Motor neuron (in vitro differentiated cells): ENCODE results near the gene ACOT7. TPM values are rescaled to one million over a fixed set of nuclear protein-coding genes. Genes with fewer than 3 reads are reported as not detected.
"Not testable (repeated sequence)": the region's sequence is repeated elsewhere in the genome, so short reads cannot be mapped to it uniquely, and the experiment has no call there.

Experiments used
- ATAC-seq, 8 experiments: fragments of 200-7000 bp; cut with Tn5 transposase; replicated peaks in 6 of 8; 2 replicates each; pipeline ENCODE4 v1.8.0; 2021; ENCODE audit warnings: mild to moderate bottlenecking in 8 of 8, moderate library complexity in 8 of 8
- H3K27ac ChIP-seq, 2 donors: fragments of 250-450 bp; sonication (Bioruptor Pico); 2 replicates each; pipeline ENCODE4 v1.9.0; 2021; ENCODE audit warnings: antibody characterized with exemption in 2 of 2, mild to moderate bottlenecking in 2 of 2, moderate library complexity in 1 of 2
- H3K4me1 ChIP-seq, 2 donors: fragments of 250-450 bp; sonication (Bioruptor Pico); replicated peaks in 1 of 2; 2 replicates each; pipeline ENCODE4 v1.6.1; 2021; ENCODE audit warnings: antibody characterized with exemption in 2 of 2, mild to moderate bottlenecking in 2 of 2, moderate library complexity in 1 of 2
- H3K4me3 ChIP-seq, 5 donors: fragments of 250-450 bp; sonication (Bioruptor Pico); 2 replicates each; pipeline ENCODE4 v1.9.0; 2021; ENCODE audit warnings: antibody characterized with exemption in 5 of 5, mild to moderate bottlenecking in 5 of 5, moderate library complexity in 4 of 5
- WGBS, 10 experiments: fragments of 450-650 bp; shearing (Covaris generic); methylation state at CpG; one replicate each; pipeline ENCODE4 v1.0.0; 2022; 5-methylcytosine and 5-hydroxymethylcytosine counted together
- in situ Hi-C, 9 experiments: fragments of 400-800 bp; cut with MboI; loops; one replicate each; pipeline ENCODE4 v1.15.0; 2021; ENCODE audit warnings: low sequenced_read_pairs in 9 of 9, low pct_unique_long_range_greater_than_20kb in 2 of 9; ENCODE audit not compliant: unreplicated experiment in 9 of 9
- total RNA-seq, 8 experiments: library from RNA; unstranded; fragments of 300-600 nt; gene quantifications; 2 replicates each; pipeline versions ENCODE4 v1.2.3 to v1.2.4, GENCODE V29; 2022

Gene ACOT7
- total RNA-seq, 8 experiments from 2014 or later = 6.9 to 127 (median 80.5) TPM

GRCh38 chr1:6239213-6239752 is 154.3 kb downstream of the ACOT7 start:
- Histone ChIP-seq H3K4me3 (no peak overlapping the region), H3K27ac (peak overlapping the region; percentile 45 to 46), H3K4me1 (peaks cover 58 to 59% of the 10 kb centered on the region in 2 donors)
- ATAC-seq = no peak
- in situ Hi-C loops = loop anchor here in 4 of 9 experiments (25.0 kb wide), 4 partner anchors 98 to 248 kb away; partner anchors contain the start of gene PLEKHG5 (in 1 of the 4)
- WGBS, 10 experiments = 7 to 82% (median 13%) methylated on average over 2 to 7 of the region's 7 CpGs; no CpG with 5 or more reads in 1 of the 10 experiments

DNA sequence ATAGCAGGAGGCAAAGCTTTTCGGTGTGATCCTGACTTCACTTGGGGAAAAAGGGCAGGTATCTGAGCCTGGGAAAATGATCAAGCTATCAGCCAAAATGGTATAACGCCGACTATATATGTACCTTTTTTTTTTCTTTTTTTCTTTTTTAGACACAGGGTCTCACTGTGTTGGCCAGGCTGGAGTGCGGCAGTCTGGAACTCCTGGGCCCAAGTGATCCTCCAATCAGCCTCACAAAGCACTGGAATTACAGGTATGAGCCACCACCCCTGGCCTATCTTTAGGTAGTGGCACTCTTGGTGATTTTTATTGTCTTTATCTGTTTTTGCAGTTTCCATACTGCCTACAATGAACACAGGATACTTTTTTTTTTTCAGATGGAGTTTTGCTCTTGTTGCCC is 156.5 kb downstream of the ACOT7 start:
- no peak overlapping the region for H3K27ac ChIP-seq
- in situ Hi-C loops = loop anchor here in 4 of 9 experiments (25.0 kb wide), 4 partner anchors 100 to 250 kb away; partner anchors contain the start of gene PLEKHG5 (in 1 of the 4)
- H3K4me1 ChIP-seq = peaks cover 45% of the 10 kb centered on the region in 2 donors
- H3K4me3 ChIP-seq = no peak overlapping the region
- ATAC-seq = no peak
- WGBS, 10 experiments = 83 to 100% (median 96%) methylated on average over 2 to 4 of the region's 4 CpGs; no CpG with 5 or more reads in 1 of the 10 experiments

DNA sequence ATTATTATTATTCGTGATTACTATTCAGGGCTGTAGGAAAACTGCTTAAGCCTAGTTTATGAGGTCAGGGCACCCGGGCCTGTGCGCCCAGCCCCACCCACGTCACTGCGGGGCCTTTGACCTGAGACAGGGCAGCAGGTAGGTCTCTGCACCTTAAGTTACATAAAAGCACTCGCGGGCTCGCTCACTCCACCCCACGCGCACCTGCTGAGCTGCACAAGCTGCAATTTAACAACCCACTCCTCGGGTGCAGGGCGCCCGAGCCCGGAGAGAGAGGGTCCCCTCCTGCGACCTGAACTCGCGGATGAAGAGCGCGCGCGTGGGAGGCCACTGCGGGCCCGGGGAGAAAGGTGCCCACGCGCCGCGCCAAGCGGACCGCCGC is 158.3 kb downstream of the ACOT7 start:
- Histone ChIP-seq H3K4me1 (peaks cover 27% of the 10 kb centered on the region in 2 donors), H3K4me3 (peak overlapping the region; percentile 71 to 94 (median 81)), H3K27ac (peak overlapping the region; percentile 73 to 85)
- WGBS, 10 experiments = 0 to 2% (median 1%) methylated on average over 1 to 15 of the region's 30 CpGs; no CpG with 5 or more reads in 4 of the 10 experiments
- peak in 3 of 8 experiments; percentile 5 to 7 (median 5) for ATAC-seq
- in situ Hi-C loops = loop anchor here in 4 of 9 experiments (25.0 kb wide), 4 partner anchors 102 to 252 kb away; partner anchors contain the start of gene PLEKHG5 (in 1 of the 4)

- Histone ChIP-seq H3K27ac (no peak overlapping the region), H3K4me3 (peak overlapping the region; percentile 71 to 94 (median 81)), H3K4me1 (peaks cover 21% of the 10 kb centered on the region in 2 donors)
- WGBS, 10 experiments = 10 to 51% (median 16%) methylated on average over 2 to 19 of the region's 20 CpGs; no CpG with 5 or more reads in 2 of the 10 experiments
- in situ Hi-C loops = loop anchor here in 4 of 9 experiments (25.0 kb wide), 4 partner anchors 103 to 253 kb away; partner anchors contain the start of gene PLEKHG5 (in 1 of the 4)
- ATAC-seq = peak in 3 of 8 experiments; percentile 1 to 42 (median 14)
These were observed 158.9 kb downstream of the ACOT7 start for GRCh38 chr1:6234502-6235295.

DNA sequence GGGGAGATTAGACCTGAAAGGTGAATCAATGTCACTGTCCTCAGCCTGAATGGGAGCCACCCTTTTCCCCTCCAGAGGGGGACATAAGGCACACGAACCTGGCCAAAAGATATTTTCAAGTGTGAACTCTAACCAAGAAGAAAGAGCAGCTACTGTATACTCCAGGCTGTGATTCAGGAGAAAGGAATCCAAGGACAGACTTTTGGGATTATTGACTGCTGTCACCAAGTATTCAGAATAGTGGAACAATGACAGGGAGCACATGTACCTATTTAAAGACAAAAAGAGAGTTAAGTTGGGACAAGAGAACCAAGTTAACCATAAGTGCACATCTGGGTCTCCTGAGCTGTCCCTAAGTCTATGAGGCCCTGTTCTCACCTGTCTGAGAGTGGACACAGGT is 160.2 kb downstream of the ACOT7 start:
- H3K27ac ChIP-seq = no peak overlapping the region
- peaks cover 9 to 10% of the 10 kb centered on the region in 2 donors for H3K4me1 ChIP-seq
- 0 to 88% (median 63%) methylated on average over 1 of the region's 1 CpG; no CpG with 5 or more reads in 3 of the 10 experiments for WGBS, 10 experiments
- in situ Hi-C loops = loop anchor here in 4 of 9 experiments (25.0 kb wide), 4 partner anchors 104 to 254 kb away; partner anchors contain the start of gene PLEKHG5 (in 1 of the 4)
- H3K4me3 ChIP-seq = no peak overlapping the region
- no peak for ATAC-seq

GRCh38 chr1:6225651-6226050 is 167.9 kb downstream of the ACOT7 start:
- Histone ChIP-seq H3K4me1 (no peaks in the 10 kb centered on the region), H3K4me3 (no peak overlapping the region), H3K27ac (no peak overlapping the region)
- in situ Hi-C loops = loop anchor here in 4 of 9 experiments (25.0 kb wide), 4 partner anchors 112 to 262 kb away; partner anchors contain the start of gene PLEKHG5 (in 1 of the 4)
- WGBS, 10 experiments = 94 to 100% (median 100%) methylated on average over 2 to 6 of the region's 8 CpGs; no CpG with 5 or more reads in 6 of the 10 experiments
- peak in 3 of 8 experiments; percentile 1 to 12 (median 7) for ATAC-seq

DNA sequence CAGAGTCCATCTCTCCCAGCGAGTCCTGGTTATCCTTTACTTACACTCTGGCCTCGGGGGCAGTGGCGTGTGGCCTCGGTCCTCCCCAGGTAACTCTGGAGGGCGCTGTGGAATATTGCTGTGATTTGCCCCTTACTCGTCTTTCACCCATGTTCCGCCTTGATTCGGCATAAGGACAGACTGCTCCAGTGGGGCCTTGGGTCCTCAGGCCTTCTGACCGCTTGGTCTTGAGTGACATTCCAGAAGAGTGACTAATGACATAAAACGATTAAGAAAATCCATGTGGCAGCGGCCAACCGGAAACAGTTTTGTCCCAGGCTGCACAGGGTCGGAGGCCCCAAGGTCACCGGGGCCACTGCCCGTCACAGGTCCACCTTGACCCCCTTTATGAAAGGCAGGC is 168.8 kb downstream of the ACOT7 start:
- ATAC-seq = peak in 6 of 8 experiments; percentile 1 to 25 (median 11)
- Histone ChIP-seq H3K4me3 (no peak overlapping the region), H3K27ac (no peak overlapping the region), H3K4me1 (no peaks in the 10 kb centered on the region)
- in situ Hi-C loops = loop anchor here in 4 of 9 experiments (25.0 kb wide), 4 partner anchors 113 to 263 kb away; partner anchors contain the start of gene PLEKHG5 (in 1 of the 4)
- WGBS, 10 experiments = 60 to 100% (median 86%) methylated on average over 1 to 15 of the region's 15 CpGs; no CpG with 5 or more reads in 3 of the 10 experiments

GRCh38 chr1:6223617-6224016 is 169.9 kb downstream of the ACOT7 start:
- no peak for ATAC-seq
- in situ Hi-C loops = no loop called here
- Histone ChIP-seq H3K4me3 (no peak overlapping the region), H3K27ac (no peak overlapping the region), H3K4me1 (peaks cover 4 to 6% of the 10 kb centered on the region in 2 donors)
- 80 to 100% (median 94%) methylated on average over 1 to 11 of the region's 13 CpGs; no CpG with 5 or more reads in 3 of the 10 experiments for WGBS, 10 experiments

GRCh38 chr1:6222636-6223035 is 170.9 kb downstream of the ACOT7 start:
- WGBS, 10 experiments = 58 to 100% (median 95%) methylated on average over 1 to 6 of the region's 6 CpGs; no CpG with 5 or more reads in 4 of the 10 experiments
- ATAC-seq = peak in 3 of 8 experiments; percentile 4 to 11 (median 9)

DNA sequence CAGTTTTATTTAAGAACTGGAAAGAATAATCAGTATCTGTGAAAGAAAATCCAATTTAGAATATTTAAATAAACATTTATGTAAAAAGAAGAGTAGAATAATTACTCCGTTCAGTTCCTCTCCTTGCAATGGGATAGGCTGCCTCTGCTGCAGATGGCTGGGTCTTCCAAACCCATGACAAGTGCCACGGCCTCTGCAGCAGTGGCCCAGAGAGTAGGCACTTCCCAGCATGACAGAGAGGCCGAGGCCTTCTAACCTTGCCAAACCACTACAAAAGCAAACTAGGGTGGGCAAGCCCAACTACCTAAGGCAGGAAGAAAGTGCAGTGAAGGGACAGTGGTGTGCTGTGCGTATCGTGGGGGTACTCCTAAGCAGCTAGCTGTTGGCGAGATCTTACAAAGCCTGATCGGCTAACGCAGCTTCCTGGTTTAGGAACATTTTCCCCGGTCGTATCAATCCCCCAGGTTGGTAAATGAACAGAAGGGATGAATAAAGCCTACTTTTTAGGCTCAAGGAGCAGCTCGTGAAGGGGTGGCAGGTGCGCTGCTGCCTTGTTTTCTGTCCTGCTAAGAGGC is 172.3 kb downstream of the ACOT7 start:
- ATAC-seq = peak in 2 of 8 experiments; percentile 1 to 15
- peaks cover 8 to 10% of the 10 kb centered on the region in 2 donors for H3K4me1 ChIP-seq
- no peak overlapping the region for H3K4me3 ChIP-seq
- H3K27ac ChIP-seq = no peak overlapping the region
- 67 to 97% (median 86%) methylated on average over 2 to 9 of the region's 12 CpGs; no CpG with 5 or more reads in 1 of the 10 experiments for WGBS, 10 experiments
- in situ Hi-C loops = no loop called here

More at GRCh38 chr1:6222636-6223035, 170.9 kb downstream of the ACOT7 start:
- in situ Hi-C loops = no loop called here
- H3K4me1 ChIP-seq = peaks cover 8 to 10% of the 10 kb centered on the region in 2 donors
- no peak overlapping the region for H3K4me3 ChIP-seq
- no peak overlapping the region for H3K27ac ChIP-seq

DNA sequence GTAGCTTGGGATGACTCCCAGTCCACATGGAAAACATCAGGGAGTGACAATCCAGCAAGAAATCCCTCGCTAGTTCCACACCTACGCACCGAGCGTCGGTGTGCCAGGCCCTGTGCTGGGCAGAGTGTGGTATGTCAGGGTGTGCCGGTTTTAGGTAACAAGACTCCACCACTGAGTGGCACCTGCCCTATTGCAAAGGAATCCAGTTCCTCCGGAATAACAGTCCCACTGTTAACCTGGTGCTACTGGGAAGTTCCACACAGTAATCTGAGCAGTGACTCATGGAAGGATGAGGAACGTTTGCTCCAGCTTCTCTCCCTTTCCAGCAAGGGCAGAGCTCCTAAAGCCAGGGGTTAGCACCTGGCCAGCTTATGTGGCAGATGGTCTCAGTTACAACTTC is 173.3 kb downstream of the ACOT7 start:
- 75 to 98% (median 93%) methylated on average over 3 to 8 of the region's 8 CpGs; no CpG with 5 or more reads in 5 of the 10 experiments for WGBS, 10 experiments
- in situ Hi-C loops = no loop called here
- no peak for ATAC-seq
- H3K4me3 ChIP-seq = no peak overlapping the region
- peaks cover 8 to 10% of the 10 kb centered on the region in 2 donors for H3K4me1 ChIP-seq
- no peak overlapping the region for H3K27ac ChIP-seq

- 80 to 100% (median 96%) methylated on average over 1 to 11 of the region's 11 CpGs; no CpG with 5 or more reads in 1 of the 10 experiments for WGBS, 10 experiments
- in situ Hi-C loops, ATAC-seq, H3K4me3 ChIP-seq, H3K27ac ChIP-seq: not testable (repeated sequence)
- peaks cover 8 to 10% of the 10 kb centered on the region in 2 donors for H3K4me1 ChIP-seq
These were observed 173.9 kb downstream of the ACOT7 start for GRCh38 chr1:6219641-6220040.
